ENCODE measurements around the gene C19orf73.

Gene C19orf73

GRCh38 chr19:49118565-49119410 lies at the start of gene C19orf73:
C19orf73 (minus strand) TSS chr19:49119143; CDS start chr19:49119022, 121 bp downstream.
- Histone ChIP-seq H3K4me3 (peak within 1 kb of the TSS; percentile 95), H3K27ac (peak within 1 kb of the TSS; percentile 80 to 100)
- peak; percentile 94 for DNase-seq (ENCODE audit: low spot score)
- TF ChIP-seq, protein P1, sequence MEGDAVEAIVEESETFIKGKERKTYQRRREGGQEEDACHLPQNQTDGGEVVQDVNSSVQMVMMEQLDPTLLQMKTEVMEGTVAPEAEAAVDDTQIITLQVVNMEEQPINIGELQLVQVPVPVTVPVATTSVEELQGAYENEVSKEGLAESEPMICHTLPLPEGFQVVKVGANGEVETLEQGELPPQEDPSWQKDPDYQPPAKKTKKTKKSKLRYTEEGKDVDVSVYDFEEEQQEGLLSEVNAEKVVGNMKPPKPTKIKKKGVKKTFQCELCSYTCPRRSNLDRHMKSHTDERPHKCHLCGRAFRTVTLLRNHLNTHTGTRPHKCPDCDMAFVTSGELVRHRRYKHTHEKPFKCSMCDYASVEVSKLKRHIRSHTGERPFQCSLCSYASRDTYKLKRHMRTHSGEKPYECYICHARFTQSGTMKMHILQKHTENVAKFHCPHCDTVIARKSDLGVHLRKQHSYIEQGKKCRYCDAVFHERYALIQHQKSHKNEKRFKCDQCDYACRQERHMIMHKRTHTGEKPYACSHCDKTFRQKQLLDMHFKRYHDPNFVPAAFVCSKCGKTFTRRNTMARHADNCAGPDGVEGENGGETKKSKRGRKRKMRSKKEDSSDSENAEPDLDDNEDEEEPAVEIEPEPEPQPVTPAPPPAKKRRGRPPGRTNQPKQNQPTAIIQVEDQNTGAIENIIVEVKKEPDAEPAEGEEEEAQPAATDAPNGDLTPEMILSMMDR (IDR thresholded peaks at IDR 0.05): no peak

- H3K27ac ChIP-seq: no peak overlapping the region
- TF ChIP-seq, protein P1 (IDR thresholded peaks at IDR 0.05): no peak
Measured at GRCh38 chr19:49168421-49168820, 49.5 kb upstream of the C19orf73 start.

GRCh38 chr19:49167857-49168409 lies 49.0 kb upstream of the C19orf73 start:
- Histone ChIP-seq H3K27ac (no peak overlapping the region), H3K4me3 (no peak overlapping the region)
- no peak for DNase-seq (ENCODE audit: low spot score)
- TF ChIP-seq, protein P1 (IDR thresholded peaks at IDR 0.05): no peak

More at GRCh38 chr19:49168421-49168820, 49.5 kb upstream of the C19orf73 start:
- DNase-seq (ENCODE audit: low spot score): no peak
- H3K4me3 ChIP-seq: no peak overlapping the region

DNA sequence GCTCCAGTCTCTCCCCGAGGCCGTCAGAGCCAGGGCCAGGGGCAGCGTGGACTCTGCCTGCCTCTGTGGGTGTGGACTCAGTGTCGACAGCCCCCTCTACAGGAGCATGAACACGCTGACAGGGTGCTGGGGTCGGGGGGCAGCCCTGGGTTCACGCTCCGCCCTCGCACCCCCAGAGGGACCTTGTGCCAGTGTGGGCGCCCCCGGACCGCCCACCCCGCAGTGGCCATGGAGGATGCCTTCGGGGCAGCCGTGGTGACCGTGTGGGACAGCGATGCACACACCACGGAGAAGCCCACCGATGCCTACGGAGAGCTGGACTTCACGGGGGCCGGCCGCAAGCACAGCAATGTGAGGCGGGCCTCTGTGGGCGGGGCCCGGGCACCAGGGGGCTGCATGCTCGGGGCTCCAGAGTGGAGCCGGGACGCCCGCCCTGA lies 46.9 kb upstream of the C19orf73 start:
- no peak for DNase-seq (ENCODE audit: low spot score)
- peak overlapping the region; percentile 85 to 91 for H3K27ac ChIP-seq
- TF ChIP-seq, protein P1 (IDR thresholded peaks at IDR 0.05): no peak
- H3K4me3 ChIP-seq: peak overlapping the region; percentile 56

DNA sequence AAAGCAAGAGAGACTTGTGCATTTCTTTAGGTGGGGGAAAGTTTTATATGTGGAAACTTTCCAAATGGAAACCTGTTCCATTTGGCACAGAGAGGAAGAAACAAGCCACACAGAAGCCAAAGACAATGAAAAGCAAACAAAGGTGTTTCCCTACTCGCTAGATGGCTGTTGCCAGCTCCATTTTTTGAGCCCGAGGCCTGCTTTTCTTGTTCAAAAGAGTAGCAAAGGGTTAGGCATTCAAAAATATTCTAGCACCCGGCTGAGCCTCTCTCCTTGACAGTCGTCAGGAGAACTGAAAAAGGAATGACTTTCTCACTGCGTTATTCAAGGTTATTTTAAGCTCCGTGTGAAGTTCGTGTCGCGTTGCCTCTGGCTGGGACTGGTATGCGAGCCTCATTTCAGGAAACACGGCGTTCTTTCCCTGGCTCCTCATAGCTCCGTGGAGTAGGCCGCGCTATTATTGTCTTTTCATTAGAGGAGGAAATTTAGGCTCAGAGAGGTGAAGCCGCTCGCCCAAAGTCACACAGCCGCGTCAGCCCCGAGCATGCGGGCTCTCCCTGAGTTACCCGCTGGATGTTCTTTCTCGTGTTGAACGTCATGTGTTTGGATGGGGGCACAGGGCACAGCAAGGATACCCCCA lies 46.3 kb upstream of the C19orf73 start:
- peak overlapping the region; percentile 85 to 91 for H3K27ac ChIP-seq
- TF ChIP-seq, protein P1 (IDR thresholded peaks at IDR 0.05): no peak
- no peak for DNase-seq (ENCODE audit: low spot score)

GRCh38 chr19:49161987-49162386 lies 43.0 kb upstream of the C19orf73 start:
- no peak overlapping the region for H3K4me3 ChIP-seq
- TF ChIP-seq, protein P1 (IDR thresholded peaks at IDR 0.05): no peak
- DNase-seq (ENCODE audit: low spot score): no peak
- no peak overlapping the region for H3K27ac ChIP-seq

More for the DNA sequence above, 46.3 kb upstream of the C19orf73 start:
- H3K4me3 ChIP-seq: peak overlapping the region; percentile 56

Measured in coronary artery (tissue), 2 donors.